HL-60 (cell line): Measurements from ENCODE around the gene NAV2.

Experiments used
- DNase-seq, 2 experiments: peaks; one replicate each; pipeline ENCODE4 v3.0.0-alpha.2; 2010 to 2020; ENCODE audit warnings: low read depth in 1 of 2, low spot score in 1 of 2
- H3K27ac ChIP-seq: fragments of 250-450 bp; sonication (Bioruptor Pico); replicated peaks from 2 replicates; pipeline ENCODE4 v1.5.1; 2020; ENCODE audit warnings: mild to moderate bottlenecking, moderate library complexity
- H3K27me3 ChIP-seq: fragments of 250-450 bp; sonication (Bioruptor Pico); 2 replicates; pipeline ENCODE4 v1.5.1; 2021; ENCODE audit warnings: mild to moderate bottlenecking, moderate library complexity; ENCODE audit not compliant: insufficient read depth, poor library complexity, severe bottlenecking
- H3K4me3 ChIP-seq: replicated peaks from 2 replicates; pipeline ENCODE4 v1.5.1; 2011; ENCODE audit warnings: mild to moderate bottlenecking, control low read depth, low read length; ENCODE audit not compliant: insufficient read depth
- GABPA ChIP-seq: IDR thresholded peaks from 2 replicates; pipeline ENCODE4 v1.6.1; 2012; ENCODE audit warnings: low read depth
- POLR2AphosphoS5 ChIP-seq: IDR thresholded peaks from 2 replicates; pipeline ENCODE4 v1.6.1; 2012; ENCODE audit warnings: low read depth
- SPI1 ChIP-seq: IDR thresholded peaks from 2 replicates; pipeline ENCODE4 v1.6.1; 2012; ENCODE audit warnings: low read depth, mild to moderate bottlenecking, borderline replicate concordance
- TF ChIP-seq, protein P1 (sequence below): IDR thresholded peaks from 2 replicates; pipeline ENCODE4 v1.6.1; 2012; ENCODE audit warnings: low read depth; ENCODE audit not compliant: insufficient replicate concordance
- TF ChIP-seq, protein P2 (sequence below): IDR thresholded peaks from one replicate; pipeline ENCODE4 v1.5.1; 2011; ENCODE audit warnings: low read length, control low read depth, inconsistent platforms; ENCODE audit not compliant: insufficient read depth

The NAV2 gene

DNA sequence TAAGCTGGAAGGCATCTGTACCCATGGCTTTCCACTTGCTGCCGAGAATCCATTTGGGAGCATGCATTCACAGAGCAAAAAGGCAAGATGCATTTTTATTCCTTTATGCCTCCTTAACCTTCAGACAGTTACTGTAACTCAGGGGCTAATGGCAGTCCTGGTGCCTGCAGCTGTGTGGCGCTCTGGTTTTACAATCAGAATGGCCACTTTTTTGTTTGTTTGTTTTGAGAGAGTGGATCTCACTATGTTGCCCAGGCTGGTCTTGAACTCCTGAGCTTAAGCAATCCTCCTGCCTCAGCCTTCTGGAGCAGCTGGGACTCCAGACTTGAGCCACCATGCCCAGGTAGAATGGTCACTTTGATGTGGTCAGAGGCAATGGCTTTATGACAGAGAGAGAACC is 101.8 kb downstream of the NAV2 start:
- TF ChIP-seq, protein P1, sequence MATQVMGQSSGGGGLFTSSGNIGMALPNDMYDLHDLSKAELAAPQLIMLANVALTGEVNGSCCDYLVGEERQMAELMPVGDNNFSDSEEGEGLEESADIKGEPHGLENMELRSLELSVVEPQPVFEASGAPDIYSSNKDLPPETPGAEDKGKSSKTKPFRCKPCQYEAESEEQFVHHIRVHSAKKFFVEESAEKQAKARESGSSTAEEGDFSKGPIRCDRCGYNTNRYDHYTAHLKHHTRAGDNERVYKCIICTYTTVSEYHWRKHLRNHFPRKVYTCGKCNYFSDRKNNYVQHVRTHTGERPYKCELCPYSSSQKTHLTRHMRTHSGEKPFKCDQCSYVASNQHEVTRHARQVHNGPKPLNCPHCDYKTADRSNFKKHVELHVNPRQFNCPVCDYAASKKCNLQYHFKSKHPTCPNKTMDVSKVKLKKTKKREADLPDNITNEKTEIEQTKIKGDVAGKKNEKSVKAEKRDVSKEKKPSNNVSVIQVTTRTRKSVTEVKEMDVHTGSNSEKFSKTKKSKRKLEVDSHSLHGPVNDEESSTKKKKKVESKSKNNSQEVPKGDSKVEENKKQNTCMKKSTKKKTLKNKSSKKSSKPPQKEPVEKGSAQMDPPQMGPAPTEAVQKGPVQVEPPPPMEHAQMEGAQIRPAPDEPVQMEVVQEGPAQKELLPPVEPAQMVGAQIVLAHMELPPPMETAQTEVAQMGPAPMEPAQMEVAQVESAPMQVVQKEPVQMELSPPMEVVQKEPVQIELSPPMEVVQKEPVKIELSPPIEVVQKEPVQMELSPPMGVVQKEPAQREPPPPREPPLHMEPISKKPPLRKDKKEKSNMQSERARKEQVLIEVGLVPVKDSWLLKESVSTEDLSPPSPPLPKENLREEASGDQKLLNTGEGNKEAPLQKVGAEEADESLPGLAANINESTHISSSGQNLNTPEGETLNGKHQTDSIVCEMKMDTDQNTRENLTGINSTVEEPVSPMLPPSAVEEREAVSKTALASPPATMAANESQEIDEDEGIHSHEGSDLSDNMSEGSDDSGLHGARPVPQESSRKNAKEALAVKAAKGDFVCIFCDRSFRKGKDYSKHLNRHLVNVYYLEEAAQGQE, result no peak
- no peak for TF ChIP-seq POLR2AphosphoS5
- no peak for TF ChIP-seq GABPA
- TF ChIP-seq SPI1, result no peak
- TF ChIP-seq, protein P2, sequence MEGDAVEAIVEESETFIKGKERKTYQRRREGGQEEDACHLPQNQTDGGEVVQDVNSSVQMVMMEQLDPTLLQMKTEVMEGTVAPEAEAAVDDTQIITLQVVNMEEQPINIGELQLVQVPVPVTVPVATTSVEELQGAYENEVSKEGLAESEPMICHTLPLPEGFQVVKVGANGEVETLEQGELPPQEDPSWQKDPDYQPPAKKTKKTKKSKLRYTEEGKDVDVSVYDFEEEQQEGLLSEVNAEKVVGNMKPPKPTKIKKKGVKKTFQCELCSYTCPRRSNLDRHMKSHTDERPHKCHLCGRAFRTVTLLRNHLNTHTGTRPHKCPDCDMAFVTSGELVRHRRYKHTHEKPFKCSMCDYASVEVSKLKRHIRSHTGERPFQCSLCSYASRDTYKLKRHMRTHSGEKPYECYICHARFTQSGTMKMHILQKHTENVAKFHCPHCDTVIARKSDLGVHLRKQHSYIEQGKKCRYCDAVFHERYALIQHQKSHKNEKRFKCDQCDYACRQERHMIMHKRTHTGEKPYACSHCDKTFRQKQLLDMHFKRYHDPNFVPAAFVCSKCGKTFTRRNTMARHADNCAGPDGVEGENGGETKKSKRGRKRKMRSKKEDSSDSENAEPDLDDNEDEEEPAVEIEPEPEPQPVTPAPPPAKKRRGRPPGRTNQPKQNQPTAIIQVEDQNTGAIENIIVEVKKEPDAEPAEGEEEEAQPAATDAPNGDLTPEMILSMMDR, result no peak
- no peak overlapping the region for H3K27ac ChIP-seq
- H3K27me3 ChIP-seq, result no peaks in the 10 kb centered on the region
- no peak for DNase-seq
- no peak overlapping the region for H3K4me3 ChIP-seq

DNA sequence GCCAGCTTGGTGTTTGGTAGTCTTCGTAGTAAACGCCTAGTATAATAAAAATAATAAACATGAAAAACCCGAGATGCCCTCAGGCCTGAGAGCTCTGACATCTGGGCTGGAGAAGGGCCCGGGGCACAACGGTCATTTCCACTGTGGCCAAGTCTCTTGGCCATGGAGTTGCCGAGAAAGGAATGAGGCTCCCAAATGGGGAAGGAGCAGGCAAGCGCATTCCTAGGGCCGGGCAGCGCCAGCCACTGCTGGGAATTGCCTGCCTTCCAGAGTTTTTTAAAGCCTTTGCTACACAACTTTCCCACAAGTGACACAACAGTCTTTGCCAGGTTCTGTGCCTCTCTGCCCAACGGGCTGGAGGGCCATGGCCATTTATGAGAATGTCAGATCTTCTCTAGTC is 103.4 kb downstream of the NAV2 start:
- Histone ChIP-seq H3K4me3 (no peak overlapping the region), H3K27ac (no peak overlapping the region), H3K27me3 (no peaks in the 10 kb centered on the region)
- no peak for DNase-seq
- no peak for TF ChIP-seq GABPA
- no peak for TF ChIP-seq POLR2AphosphoS5
- TF ChIP-seq SPI1, result no peak
- TF ChIP-seq, protein P1, result no peak
- TF ChIP-seq, protein P2, result no peak

DNA sequence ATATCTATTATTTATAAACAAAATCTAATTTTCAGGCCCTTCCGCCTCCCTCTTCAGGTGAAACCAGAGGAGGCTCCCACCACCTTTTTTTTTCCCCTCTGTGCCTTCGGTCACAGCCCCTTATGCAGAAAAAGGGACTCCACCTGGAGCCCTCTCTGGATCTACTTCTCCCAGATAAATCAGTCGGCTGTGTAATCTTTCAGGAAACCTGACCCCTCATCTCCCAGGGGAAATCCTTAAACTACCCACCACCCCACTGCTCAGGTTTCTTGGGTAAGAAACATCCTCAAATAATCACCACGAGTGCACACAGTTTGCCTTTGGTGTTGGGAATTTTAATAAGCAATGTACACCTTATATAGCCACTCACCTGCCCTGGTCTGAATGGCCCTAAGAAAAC is 104.2 kb downstream of the NAV2 start:
- no peak overlapping the region for H3K27ac ChIP-seq
- no peak overlapping the region for H3K4me3 ChIP-seq
- DNase-seq, result no peak
- TF ChIP-seq POLR2AphosphoS5 (no peak), SPI1 (no peak), GABPA (no peak)
- TF ChIP-seq, protein P1, result no peak
- TF ChIP-seq, protein P2, result no peak
- H3K27me3 ChIP-seq, result no peaks in the 10 kb centered on the region
